EL (cell line): ENCODE measurements around the gene THEM5.
"Not testable (repeated sequence)": the region's sequence is repeated elsewhere in the genome, so short reads cannot be mapped to it uniquely, and the experiment has no call there.

Experiments
- DNase-seq: peaks from one replicate; pipeline ENCODE4 v3.0.0-alpha.2; 2016

Gene THEM5

DNA sequence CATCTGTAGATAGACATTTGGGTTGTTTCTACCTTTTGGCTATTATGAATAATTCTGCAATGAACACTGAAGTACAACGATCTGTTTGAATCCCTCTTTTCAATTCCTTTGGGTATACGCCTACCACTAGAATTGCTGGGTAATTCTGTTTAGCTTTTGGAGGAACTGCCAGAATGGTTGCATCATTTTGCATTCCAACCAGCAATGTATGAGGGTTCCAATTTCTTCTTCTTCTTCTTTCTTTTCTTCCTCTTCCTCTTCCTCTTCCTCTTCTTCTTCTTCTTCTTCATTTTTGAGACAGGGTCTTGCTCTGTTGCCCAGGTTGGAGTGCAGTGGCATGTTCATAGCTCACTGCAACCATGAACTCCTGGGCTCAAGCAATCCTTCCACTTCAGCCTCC lies 13.8 kb upstream of the THEM5 start:
- no peak for DNase-seq

DNA sequence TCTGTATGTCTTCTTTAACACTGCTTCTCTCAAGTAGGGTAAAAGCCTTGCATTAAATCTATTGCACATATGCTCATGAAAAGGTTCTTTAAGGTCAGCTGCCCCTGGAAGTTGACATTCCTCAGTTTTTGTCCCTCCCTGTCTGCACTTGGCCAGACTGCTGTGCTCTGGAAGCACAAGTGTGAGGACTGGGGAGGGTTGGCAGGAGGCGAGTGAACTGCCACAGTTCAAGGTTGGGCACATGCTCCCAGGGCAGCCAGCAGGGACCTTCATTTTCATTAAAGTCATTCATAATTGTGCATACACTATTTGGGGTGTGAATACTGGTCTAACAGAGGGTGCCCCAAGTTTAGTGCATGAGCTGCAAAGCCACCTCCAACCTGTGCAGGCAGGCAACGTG lies 10.9 kb upstream of the THEM5 start:
- DNase-seq: no peak

DNA sequence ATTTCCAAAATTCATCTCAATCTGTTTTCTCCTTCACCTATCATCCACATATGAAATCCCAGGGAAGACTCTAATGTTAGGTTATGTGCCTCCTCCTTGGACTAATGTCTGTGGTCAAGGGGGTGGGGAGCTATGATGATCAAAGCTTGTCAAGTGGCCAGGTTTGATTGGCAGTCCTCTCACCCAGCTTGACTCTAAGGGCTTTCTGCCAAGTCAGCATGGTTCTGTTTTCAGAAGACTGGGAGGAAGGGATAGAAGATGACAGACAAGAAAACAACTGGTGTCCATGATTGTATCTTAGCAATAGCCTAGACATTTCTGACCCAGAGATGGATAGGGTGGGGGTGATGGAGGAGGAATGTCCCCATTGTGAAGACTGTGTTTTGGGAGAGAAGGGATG lies 9.1 kb upstream of the THEM5 start:
- no peak for DNase-seq

DNA sequence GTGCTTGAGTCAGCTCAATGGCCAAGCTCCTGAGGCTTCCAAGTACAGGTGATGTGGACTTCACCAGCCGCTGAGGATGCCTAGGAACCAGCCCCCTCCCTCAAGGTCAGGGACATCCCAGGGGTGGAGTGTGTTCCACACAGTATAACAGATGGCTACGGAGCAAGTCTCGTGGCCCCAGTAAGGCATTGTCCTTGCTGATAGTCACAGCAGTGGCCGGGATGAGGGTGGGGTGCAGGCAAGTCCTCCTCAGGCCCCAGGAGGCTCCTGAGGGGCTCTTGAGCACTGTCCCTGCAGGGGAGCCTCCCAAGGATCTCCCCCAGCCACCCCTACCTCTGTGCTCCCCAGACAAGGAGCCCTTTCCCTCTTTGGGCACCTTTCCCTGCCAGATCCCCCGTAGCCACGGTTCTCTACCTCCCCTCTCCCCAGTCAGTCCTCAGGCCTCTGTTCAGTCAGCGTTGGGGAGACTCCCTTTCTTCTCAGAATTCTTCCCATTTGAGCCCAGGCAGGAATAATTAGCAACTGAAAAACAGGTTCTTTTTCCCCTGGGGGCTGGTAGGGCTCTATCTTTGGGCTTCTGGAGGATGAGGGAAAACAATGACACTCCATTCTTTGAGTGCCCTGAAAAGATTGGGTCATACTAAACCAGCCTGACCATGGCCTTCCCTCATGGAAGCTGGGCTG lies 7.1 kb upstream of the THEM5 start:
- DNase-seq: no peak

DNA sequence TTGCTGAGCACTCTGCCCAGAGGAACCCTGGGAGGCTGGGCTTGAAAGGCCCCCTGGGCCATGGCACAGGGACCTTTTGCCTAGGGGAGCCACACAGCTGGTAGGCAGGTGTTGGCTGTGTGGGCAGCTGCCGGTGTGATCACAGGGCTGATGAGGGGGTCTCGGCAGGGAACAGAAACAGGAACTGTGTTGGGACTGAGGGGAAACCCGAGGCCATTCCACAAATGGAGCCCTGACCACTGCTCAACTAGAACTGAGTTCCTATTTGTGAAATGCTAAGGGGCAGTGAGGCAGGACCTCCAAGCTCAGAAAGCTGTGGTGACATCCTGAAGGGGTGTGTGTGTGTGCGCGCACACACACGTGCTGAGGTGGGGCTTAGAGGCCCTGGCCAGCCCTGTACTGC lies 6.4 kb upstream of the THEM5 start:
- DNase-seq: no peak

DNA sequence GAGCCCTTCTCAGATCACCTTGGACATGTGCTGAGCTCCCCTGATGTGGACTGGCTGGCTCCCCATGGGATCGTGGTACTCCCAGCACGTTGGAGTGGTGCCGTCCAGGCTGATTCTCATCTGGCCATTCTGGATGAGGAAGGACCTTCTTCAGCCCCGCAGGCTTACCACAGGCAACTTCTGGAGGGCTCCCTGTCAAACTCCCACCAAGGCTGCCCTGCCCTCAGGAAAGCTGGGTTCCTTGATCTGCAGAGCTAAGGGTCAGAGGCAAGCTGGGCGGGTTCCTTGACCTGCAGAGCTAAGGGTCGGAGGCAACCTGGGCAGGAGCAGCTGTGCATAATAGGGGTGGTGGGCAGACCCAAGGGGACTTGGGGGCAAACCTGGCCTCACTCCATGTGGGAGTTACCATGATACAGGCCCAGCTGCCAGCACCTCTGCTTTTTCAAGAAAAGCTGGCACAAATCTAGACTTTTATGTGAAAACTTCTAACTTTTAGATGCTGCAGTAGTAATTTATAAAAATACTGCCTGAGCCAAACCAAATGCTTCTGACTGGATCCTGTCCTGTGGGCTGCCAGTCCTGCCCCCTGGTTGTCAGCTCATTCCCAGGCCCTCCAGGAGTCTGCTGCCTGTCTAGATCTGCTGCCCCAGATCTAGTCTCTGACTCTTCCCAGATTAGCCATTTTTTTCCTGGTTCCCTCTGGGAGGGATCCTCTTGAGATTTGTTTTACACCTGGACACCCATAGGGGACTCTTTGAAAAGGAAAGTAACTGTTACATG lies 5.6 kb upstream of the THEM5 start:
- no peak for DNase-seq

DNA sequence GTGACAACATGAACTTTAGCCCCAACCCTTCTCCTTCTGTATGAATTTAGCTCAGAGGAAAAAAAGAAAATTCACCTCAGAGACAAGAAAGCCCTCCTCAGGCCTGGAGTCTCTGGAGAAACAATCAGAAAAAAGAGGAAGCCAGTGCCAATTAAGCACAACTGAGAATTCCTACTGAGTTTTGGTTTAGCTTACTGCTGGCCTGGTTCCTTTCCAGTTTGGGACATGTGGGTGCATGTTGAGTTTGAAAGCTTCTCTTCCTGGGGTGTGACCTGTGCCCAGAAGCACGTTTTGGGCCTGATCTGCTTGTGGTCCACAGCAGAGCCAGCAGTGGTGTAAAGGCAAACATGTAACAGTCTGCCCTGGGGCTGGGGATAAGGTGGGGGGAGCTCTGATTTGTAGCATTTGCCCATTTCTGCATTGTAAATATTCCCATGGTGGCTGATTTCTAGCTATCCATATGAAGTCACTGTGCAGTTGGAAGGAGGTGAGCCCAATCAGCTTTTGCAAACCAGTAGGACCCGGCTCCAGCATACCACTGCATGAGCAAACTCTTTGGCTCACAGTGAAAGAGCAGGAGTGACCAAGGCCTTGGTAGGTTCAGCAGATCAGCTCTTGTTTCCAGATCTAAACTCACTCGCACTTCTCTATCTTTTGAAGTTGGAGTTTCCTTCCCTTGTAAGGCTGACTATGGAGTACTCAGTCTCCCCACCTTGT lies 4.7 kb upstream of the THEM5 start:
- DNase-seq: no peak

DNA sequence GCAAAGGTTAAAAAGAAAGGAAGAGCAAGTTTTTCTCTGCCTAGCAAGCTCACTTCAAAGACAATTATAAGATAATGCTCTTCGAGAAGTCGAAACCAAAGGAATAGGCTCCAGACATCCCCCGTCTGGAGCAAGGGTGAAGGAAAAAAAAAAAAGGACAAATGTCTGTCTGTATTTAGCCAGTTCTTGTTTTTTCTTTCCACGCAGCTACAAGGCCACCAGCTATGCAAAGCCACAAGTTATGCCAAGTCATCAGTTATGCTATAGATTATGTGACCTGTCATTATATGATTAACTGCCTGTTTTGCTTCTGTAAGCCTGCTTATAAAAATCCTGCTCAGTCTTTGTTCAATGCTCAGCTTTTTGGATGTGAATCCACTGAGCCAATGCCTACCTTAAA lies 2.4 kb upstream of the THEM5 start:
- no peak for DNase-seq

DNA sequence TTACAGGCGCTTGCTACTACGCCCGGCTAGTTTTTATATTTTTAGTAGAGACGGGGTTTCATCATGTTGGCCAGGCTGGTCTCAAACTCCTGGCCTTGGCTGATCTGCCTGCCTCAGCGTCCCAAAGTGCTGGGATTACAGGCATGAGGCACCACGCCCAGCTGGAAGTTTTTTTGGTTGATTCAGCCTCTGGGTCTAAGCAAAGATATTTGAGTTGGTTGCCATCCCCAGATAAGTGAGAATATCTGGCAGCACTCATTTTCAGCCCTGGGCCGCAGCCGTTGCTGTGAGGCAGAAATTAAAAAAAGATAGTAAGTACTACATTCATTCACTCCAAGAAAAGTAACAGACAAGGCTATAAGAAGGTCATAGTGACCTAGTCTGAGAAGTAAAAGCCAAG lies 2.0 kb upstream of the THEM5 start:
- DNase-seq: not testable (repeated sequence)

DNA sequence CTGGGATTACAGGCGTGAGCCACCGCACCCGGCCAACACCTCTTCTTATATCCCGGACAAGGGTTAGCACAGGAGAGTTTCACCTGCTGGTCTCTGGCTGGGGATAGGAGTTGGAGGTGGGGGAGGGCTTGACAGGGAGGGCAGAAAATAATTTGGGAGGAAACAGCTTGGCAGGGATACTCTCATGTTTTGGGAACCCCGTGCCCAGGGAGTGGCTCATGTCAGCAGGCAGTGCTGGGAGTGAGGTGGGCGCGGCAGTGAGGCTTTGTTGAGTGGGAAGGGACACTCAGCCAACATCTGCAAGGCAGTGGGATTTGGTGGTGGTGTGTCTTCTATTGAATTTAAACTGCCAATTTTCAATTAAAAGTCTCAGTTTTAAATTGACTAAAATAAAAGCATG lies 1.1 kb upstream of the THEM5 start:
- DNase-seq: no peak

DNA sequence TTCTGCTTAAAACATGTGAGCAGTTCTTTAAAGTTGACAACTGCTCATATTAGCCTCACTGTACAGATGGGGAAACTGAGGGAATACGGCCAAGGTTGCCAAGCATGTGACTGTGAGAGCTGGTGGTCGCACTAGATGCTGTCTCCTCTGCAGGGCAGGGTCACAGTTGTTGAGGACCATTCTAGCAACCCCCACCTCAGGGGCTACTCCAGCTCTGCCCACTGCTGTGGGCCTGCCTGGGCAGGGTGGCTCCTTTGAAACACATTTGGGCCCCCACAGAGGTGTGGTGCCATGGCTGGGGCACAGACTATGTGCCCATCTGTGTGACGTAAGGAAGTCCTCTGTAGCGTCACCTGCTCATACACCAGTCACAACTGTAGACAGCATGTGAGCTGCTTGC lies 779 bp downstream of the THEM5 start:
- no peak for DNase-seq

DNA sequence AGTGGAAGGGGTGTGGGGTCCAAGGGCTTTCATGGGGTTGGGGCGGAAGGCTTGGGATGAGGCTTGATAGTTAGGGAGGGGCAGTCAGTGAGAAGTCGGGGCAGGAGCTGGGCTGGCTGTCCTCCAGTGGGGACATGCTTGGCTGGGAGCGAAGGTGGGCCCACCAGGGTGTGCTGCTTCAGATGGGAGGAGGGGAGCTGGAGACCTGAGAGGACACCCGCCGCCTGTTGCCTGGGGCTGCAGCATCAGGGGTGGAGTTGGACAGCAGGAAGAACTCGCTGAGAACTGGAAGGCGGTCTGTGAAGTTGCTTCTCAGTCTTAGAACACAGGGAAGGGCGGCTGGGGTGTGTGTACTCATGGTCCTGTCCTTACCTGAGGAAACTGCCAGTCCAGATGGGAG lies 1.6 kb downstream of the THEM5 start:
- no peak for DNase-seq

DNA sequence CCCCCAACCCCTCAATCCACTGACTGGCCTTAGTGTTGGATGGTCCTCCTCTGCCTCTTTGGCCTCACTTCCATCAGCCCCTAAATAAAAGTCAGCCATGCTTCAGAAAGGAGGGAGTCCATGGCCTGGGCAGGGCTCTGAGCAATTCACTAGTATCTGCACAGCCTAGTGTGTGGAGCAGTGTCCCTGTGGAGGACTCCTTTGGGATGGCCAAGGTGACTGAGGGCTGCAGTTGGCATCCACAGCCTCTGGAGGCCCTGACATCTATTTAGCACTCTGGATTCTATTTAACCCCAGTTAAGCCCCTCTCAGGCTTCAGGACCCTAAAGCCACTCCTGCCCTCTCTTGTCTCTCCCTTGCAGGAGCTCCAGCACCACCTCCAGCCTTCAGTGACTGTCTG lies 3.6 kb downstream of the THEM5 start:
- no peak for DNase-seq

DNA sequence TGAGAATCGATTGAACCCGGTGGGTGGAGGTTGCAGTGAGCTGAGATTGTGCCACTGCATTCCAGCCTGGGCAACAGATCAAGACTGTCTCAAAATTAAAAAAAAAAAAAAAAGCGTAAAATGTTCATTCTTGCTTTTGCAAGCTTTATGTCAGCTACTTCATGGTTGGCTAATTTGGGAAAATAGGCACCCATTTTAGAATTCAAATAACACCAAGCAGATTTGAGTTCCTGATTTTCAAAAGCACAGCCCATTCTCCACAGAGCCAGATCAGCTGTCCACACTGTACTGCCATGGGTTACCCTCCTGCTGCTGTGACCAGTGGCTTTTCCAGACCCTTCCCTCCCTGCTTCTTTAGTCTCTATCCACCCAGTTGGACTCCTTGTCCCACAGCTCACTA lies 4.4 kb downstream of the THEM5 start:
- no peak for DNase-seq

DNA sequence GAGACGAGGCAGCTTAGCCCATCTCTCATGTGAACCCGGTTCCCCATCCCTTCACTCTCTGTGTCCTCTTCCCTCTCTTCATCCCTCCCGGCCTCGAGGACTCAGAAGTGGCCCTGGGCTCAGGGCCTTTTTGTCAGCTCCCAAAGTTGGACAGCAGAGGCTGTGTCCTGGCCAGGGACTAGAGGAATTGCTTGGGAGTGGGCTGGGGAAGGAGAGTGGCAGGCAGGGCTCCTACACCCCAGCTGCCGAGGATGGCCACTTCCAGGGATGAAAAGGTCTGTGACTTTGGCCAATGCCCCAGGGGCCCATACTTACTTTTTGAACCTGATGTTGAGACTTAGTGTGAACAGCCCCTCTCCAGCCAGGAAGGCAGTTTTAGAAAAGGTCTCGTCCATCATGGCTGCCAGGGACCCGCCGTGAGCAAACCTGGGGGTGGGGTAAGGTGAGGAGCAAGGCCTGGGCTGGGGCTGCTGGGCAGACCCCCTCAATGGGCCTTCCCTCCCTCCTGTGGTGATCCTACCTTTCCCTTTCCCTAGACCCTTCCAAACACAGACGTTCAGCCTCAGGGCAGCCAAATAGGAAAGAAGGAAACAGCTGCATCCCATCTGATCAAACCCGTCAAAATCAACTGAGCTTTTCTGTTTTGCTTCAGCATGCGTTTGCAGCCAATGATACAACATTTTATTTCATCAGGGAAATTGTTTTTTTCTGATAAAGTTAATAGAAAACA lies 5.5 kb downstream of the THEM5 start:
- DNase-seq: no peak

DNA sequence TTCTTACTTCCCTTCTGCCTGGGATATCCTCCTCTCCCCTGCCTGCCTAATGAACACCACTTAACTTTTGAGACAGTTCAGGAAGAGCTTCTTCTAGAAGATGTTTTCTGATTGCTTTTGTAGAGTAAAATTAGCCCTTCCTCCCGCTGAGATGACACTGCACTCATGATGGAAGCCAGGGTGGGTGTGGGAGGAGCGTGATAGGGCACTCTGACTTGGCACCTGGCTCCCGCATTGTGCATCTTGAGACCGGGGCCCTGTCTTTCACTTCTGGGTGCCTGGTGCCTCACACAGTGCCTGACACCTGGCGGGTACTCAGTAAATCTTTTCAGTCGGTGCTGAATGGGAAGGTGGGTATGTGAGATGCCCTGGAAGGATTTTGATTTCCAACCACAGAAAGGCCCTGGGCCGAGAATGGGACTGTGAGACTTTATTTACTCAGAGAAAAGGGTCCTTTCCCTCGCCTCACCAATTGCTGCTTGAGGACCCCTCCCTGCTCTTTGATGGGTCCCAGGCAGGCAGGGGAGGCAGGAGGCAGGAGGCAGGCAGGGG lies 6.8 kb downstream of the THEM5 start:
- DNase-seq: no peak

DNA sequence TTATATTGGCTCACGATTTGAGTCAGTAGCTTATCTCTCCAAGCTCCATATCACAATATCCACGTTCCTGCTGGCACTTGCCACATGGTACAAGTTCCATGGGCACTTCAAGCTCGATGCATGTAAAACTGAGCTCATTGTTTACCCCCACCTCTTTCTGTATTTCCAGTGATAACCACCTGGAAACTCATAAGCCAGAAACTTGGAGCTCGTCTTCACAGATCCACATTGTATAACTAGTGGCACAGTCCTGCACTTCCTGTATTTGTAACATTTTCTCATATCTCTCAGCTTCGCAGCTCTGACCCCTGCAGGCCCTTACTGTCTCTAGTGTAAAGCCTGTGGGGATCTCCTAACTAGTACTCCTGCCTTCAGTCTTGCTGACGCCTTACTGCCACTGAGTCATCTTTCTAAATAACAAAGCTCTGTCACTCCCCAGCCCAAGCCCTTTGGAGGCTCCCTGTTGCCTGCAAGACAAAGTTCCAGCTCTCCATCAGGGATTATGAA lies 7.4 kb downstream of the THEM5 start:
- DNase-seq: peak; percentile 73

DNA sequence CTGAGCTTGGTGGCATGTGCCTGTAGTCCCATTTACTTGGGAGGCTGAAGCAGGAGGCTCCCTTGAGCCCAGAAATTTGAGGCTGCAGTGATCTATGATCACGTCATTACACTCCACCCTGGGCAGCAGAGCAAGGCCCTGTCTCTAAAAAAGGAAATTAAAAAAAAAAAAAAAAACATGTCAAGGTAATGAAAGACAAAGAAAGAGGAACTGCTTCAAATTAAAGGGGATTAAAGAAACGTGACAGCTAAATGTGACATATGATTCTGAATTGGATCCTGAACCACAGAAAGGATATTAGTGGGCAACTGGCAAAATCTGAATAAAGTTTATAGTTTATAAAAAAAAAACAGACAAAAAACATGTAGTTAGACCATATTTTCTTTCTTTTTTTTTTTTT lies 10.1 kb downstream of the THEM5 start:
- no peak for DNase-seq

DNA sequence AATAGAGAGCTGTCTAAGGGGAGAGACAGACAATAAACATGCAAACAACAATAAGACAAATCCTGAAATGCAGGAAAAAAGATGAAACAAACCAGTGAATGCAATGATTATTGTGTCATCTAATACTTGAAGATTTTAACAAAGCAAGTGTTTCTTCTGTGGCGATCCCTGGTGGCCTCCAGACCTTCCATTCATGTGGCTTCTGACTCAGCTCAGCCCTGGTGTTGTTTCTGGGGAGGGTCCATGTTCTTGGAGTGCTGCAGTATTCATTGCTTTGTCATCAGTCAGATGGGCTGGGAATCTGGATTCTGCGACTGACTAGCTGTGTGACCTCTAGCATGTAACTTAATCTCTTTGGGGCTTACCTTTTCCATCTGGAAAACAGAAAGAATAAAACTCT lies 12.4 kb downstream of the THEM5 start:
- DNase-seq: peak; percentile 69

DNA sequence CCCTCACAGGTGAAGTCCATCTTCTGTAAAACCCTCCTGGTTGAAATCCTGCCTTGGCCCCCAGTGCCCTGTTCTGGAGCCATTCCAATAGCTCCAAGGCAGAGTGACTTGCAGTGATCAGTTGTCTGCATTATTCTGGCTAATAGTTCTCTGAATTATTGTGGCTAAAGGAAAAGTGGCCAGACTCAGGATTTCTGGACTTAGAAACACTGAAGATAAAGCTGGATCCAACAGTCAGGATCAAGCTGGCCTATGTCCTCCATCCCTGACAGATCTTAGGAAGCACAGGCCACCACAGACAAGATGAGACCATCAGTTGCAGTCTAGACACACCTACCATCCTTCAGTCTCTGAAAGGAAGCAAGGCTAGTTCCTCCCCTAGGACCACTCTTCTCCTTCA lies 13.1 kb downstream of the THEM5 start:
- DNase-seq: no peak

DNA sequence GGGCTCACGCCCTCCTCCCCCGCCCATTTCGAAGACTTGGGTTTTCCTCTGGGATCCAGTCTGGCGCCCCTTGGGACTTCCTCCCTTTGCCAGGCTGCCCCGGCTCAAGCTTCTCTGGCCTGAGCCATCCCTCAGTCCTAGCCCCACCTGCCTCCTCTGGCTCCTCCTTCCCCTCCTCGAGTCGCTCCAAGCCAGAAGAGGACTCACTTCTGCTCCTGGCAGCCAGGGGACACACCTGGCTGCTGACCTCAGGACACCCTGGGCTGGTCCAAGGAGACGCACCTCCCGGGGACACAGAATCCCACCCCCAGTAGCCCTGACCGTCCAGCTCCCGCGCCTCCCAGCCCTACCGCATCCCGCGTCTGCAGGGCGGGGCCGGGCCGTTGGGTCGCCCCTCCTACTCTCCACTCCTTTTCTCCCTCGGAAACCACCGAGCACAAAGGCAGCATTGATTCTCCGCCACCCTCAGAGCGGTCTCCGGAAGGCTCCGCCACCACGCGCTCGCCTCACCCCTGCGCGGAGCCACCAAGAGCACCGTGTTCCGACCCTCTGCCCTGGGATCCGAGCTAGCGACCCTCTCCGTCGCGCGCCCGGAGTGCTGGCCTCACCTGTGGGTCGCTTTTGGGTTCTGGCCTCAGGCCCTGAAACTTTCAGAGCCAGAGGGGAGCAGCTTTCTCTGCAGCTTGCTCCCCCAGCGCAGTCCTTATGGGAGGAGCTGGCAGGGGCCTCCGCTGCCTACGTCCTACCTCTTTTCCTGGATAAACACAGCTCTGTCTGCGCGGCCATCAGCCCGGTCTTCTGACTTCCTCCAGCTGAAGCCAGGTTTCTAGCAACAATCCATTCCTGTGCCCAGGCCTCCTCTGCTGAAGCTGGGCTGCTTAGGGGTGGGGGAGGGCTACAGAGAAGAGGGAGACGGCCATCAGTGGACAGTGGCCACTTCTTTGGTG lies 13.8 kb downstream of the THEM5 start, which contains the start of gene C2CD4D:
Gene C2CD4D (minus strand): TSS at position 364 of the 947 bp plus-strand sequence. CDS start 831 bp downstream, outside the sequence.
- no peak for DNase-seq

DNA sequence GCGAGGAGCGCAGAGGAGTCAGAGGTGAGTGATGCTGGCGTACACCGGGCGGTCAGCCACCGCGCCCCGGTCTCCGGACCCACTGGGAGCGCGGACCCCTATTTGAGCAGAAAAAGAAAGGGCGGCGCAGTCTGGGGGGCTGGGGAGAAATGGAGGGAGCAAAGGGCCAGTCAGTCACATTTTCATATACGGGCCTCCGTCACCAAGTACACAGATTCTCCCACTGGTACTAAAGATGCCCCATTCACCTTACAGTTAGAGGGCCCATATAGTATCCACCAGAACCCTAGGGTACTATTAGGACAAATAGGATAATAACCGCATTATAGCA lies 14.5 kb downstream of the THEM5 start:
- no peak for DNase-seq
